GM18505 (cell line): ENCODE data around the gene DACH1.

Experiments used
- ATAC-seq: cut with Tn5 transposase; IDR thresholded peaks from one replicate; pipeline ENCODE4 v1.9.1; 2021; ENCODE audit not compliant: unreplicated experiment
- POLR2A ChIP-seq: IDR thresholded peaks from 4 replicates; pipeline ENCODE4 v1.6.1; 2011; ENCODE audit warnings: borderline replicate concordance; ENCODE audit not compliant: insufficient read depth, insufficient read length; ENCODE audit errors: extremely low read depth

DACH1 gene

DNA sequence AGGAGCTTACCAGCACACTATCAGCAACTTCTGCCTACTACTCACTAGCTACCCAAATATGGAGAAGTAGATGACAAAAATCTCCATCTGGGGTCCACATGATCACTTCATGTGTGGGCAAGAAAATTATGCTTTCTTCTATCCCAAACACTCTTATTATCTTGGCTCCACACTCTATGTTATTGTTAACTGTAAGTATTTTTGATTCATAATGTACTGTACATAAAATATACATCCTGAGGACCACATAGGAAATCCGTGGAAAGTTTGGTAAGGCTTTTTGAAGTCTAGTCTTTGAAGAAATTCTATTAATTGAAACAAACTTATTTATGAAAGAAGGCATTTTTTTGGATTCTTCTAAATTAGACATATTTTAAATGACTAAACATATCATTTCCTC lies 378.8 kb downstream of the DACH1 start:
- ATAC-seq: no peak
- TF ChIP-seq POLR2A: no peak

GRCh38 chr13:71485913-71486312 lies 381.1 kb downstream of the DACH1 start:
- no peak for TF ChIP-seq POLR2A
- no peak for ATAC-seq

DNA sequence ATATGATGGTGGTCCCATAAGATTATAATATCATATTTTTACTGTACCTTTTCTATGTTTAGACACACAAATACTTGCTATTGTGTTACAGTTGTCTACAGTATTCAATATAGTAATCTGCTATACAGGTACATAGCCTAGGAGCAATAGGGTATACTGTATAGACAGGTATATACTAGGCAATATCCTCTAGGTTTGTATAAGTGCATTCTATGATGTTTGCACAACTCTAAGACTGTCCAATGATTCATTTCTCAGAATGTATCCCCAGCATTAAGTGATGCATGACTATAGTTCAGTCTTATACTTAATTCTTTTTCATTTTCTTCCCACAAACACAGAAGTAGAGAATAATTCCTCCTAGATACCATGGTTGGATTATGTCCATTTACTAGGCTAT lies 383.3 kb downstream of the DACH1 start:
- no peak for TF ChIP-seq POLR2A

GRCh38 chr13:71481501-71481900 lies 385.5 kb downstream of the DACH1 start:
- TF ChIP-seq POLR2A: no peak
- no peak for ATAC-seq

More for the DNA sequence above, 383.3 kb downstream of the DACH1 start:
- ATAC-seq: no peak

- TF ChIP-seq POLR2A: no peak
- no peak for ATAC-seq
These were observed 386.0 kb downstream of the DACH1 start for GRCh38 chr13:71481046-71481445.

GRCh38 chr13:71477735-71478134 lies 389.3 kb downstream of the DACH1 start:
- TF ChIP-seq POLR2A: no peak
- no peak for ATAC-seq

DNA sequence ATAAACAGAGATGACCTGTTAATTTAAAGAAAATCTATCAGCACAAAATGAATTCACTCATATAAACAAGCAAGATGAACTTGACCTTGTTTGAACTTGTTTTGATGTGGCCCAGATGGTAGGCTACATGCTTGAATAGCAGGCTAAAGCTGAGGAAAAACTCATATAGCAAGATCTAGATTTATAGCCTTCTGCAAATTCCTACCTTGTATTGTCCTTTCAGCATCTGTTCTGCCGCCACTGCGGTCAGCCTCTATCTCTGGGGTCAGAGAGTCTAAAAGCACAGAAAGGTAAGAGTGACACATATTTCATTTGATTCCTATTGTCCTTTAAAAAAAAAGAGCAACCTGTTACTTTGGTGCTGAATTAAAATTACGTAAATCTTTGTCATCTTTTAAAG lies 392.1 kb downstream of the DACH1 start:
- TF ChIP-seq POLR2A: no peak
- ATAC-seq: no peak

DNA sequence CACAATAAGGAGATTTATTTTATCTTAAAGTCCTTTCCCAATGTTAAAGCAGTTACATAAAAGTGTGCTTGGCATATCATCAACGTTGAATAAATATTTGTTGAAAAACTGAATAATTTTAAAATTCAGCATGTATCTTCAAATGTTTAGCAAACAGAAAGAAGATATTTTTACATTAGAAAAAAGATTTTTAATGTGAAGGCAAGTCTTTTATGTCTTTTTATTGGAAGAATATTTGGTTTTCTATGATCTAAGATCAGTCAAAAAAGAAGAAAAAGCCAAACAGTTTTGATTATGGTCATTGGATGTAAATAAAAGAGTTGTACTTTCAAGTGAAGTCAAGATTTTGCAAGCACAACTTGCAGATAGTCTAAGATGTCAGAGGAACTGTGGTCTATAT lies 397.4 kb downstream of the DACH1 start:
- no peak for ATAC-seq
- no peak for TF ChIP-seq POLR2A

- no peak for TF ChIP-seq POLR2A
- no peak for ATAC-seq
These were observed 402.3 kb downstream of the DACH1 start for GRCh38 chr13:71464686-71465085.

GRCh38 chr13:71461892-71462291 lies 405.1 kb downstream of the DACH1 start:
- ATAC-seq: no peak
- TF ChIP-seq POLR2A: no peak

DNA sequence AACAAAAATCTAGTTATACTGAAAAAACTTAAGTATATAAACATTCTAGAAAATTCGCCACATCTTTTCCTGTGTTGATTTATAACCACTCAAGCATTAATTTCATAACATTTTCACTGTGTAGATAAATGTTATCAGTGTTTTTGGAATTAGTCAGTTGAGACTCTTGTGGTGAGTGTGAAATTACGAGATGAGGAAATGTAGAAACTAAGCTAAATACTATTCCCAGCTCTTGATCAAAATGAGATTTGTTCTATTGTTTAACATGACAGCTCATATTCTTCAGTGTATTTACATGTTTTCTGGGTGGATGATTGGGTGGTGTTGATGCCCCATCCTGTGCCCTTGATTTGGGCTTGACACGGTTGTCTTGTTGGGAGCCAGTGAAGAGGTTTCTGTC lies 406.8 kb downstream of the DACH1 start:
- no peak for ATAC-seq
- TF ChIP-seq POLR2A: no peak

DNA sequence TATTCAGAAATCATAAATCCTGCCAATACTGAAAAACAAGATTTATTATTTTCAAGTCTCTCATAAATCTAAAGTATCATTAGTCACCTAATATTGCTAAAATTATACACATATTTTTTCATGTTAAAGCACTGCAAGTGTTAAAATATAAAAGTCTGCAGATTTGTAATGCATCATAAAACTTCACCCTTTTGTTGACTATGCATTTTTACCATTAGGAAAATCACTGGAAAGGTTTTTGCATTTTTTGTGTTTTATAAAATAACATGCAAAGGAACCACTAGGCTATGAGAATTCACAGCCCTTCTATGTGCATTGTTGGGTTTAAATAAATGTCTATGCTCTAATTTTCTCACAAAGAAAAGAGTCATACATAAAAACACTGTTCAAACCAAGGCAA lies 407.3 kb downstream of the DACH1 start:
- no peak for TF ChIP-seq POLR2A
- no peak for ATAC-seq

GRCh38 chr13:71457645-71458044 lies 409.4 kb downstream of the DACH1 start:
- no peak for ATAC-seq
- no peak for TF ChIP-seq POLR2A

- TF ChIP-seq POLR2A: no peak
- ATAC-seq: no peak
These were observed 410.9 kb downstream of the DACH1 start for GRCh38 chr13:71456136-71456535.

- TF ChIP-seq POLR2A: no peak
- ATAC-seq: no peak
These were observed 412.5 kb downstream of the DACH1 start for GRCh38 chr13:71454509-71454908.
